Measurements from ENCODE around the gene CBARP. TPM values are rescaled to one million over a fixed set of nuclear protein-coding genes. Genes with fewer than 3 reads are reported as not detected.

Gene CBARP
- total RNA-seq, 2 experiments from 2014 or later, result 0.09 to 0.13 TPM

- Histone ChIP-seq H2AFZ (ENCODE audit: low read length) (no peak overlapping the region), H3K4me1 (ENCODE audit: insufficient read depth, low read length, poor library complexity, severe bottlenecking) (no peaks in the 10 kb centered on the region), H3K27ac (ENCODE audit: low read depth, low read length, poor library complexity, severe bottlenecking) (no peak overlapping the region), H3K9me2 (ENCODE audit: insufficient read depth, low read length) (no peaks in the 10 kb centered on the region), H3K9me3 (ENCODE audit: low read length) (no peaks in the 10 kb centered on the region), H3K4me2 (ENCODE audit: low read length) (no peak overlapping the region), H4K20me1 (ENCODE audit: insufficient read depth, low read length) (no peaks in the 10 kb centered on the region), H3K79me2 (ENCODE audit: insufficient read depth, low read depth, low read length) (no peaks in the 10 kb centered on the region), H3K4me3 (ENCODE audit: low read depth, low read length, poor library complexity, severe bottlenecking) (no peak overlapping the region), H3K36me3 (ENCODE audit: insufficient read depth, low read length) (peaks cover 25% of the 10 kb centered on the region)
- no TSS peak for BruUV-seq (replicated peaks)
- no peak for TF ChIP-seq CTCF (conservative IDR thresholded peaks at IDR 0.05; ENCODE audit: low read length)
- TF ChIP-seq EZH2phosphoT487 (IDR thresholded peaks at IDR 0.05; ENCODE audit: borderline replicate concordance, low read depth, low read length), result no peak
- intact Hi-C loops (cut with micrococcal nuclease; ENCODE audit: unreplicated experiment), result no loop called here
- POLR2A ChIA-PET, result no interaction called here
- CTCF ChIA-PET (ENCODE audit: unreplicated experiment), result no interaction called here
- DNase-seq (ENCODE audit: low spot score), result no peak
These were observed 7.7 kb downstream of the CBARP start for GRCh38 chr19:1229924-1230782.

DNA sequence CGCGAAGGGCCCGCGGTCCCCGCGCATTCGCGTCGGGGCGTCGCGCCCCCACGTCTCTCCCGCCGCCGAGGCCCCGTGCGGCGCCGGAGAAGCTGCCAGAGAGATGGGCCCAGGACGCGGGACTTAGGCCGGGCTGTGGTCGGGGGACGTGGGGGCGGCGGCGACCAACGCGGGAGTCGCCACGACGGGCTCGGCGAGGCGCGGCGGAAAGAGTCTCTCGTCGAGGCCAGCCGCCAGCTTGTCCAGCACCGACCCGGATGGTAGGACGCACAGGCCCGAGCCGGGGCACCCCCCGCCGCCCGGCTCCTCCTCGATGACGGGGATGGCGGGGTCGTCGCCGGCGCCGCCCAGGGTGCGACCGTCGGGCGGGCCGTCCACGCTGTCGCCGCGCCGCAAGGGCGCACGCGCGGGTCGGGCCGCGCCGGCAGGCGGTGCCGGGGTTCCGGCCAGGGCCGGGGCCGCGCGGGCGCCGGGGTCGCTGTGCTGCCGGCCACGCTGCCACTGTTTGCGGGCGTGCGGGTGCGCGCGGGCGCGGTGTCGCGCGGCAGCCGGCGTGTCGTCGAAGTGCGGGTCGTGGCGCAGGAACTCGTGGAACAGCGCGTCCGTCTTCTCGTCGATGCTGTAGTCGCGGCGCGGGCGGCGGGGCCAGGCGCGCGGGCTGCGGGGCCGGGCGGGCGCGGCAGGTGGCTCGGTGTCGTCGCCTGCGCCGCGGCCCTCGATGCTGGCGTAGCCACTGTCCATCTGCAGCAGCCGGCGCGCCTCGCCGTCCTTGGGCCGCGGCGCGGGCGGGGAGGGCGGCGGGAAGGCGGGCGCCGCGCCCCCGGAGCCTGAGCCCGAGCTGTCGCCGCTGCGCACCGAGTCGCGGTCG lies 8.5 kb downstream of the CBARP start:
- Histone ChIP-seq H3K9me3 (ENCODE audit: low read length) (no peaks in the 10 kb centered on the region), H4K20me1 (ENCODE audit: insufficient read depth, low read length) (no peaks in the 10 kb centered on the region), H2AFZ (ENCODE audit: low read length) (no peak overlapping the region), H3K27ac (ENCODE audit: low read depth, low read length, poor library complexity, severe bottlenecking) (no peak overlapping the region), H3K9me2 (ENCODE audit: insufficient read depth, low read length) (no peaks in the 10 kb centered on the region), H3K4me2 (ENCODE audit: low read length) (no peak overlapping the region), H3K4me3 (ENCODE audit: low read depth, low read length, poor library complexity, severe bottlenecking) (no peak overlapping the region), H3K79me2 (ENCODE audit: insufficient read depth, low read depth, low read length) (no peaks in the 10 kb centered on the region), H3K4me1 (ENCODE audit: insufficient read depth, low read length, poor library complexity, severe bottlenecking) (no peaks in the 10 kb centered on the region), H3K36me3 (ENCODE audit: insufficient read depth, low read length) (peaks cover 25% of the 10 kb centered on the region)
- DNase-seq (ENCODE audit: low spot score), result no peak
- ChIA-PET POLR2A (no interaction called here), CTCF (ENCODE audit: unreplicated experiment) (no interaction called here)
- no peak for TF ChIP-seq EZH2phosphoT487 (IDR thresholded peaks at IDR 0.05; ENCODE audit: borderline replicate concordance, low read depth, low read length)
- no peak for TF ChIP-seq CTCF (conservative IDR thresholded peaks at IDR 0.05; ENCODE audit: low read length)
- intact Hi-C loops (cut with micrococcal nuclease; ENCODE audit: unreplicated experiment), result no loop called here
- BruUV-seq (replicated peaks), result no TSS peak

Measured in OCI-LY7 (cell line).